HCT116 (cell line): ENCODE measurements around the gene PROM2. TPM values are rescaled to one million over a fixed set of nuclear protein-coding genes. Genes with fewer than 3 reads are reported as not detected.

ENCODE experiments used
- ATAC-seq: fragments of 200-7000 bp; cut with Tn5 transposase; 2 replicates; pipeline ENCODE4 v1.9.1; 2020; ENCODE audit warnings: mild to moderate bottlenecking, moderate library complexity
- BruUV-seq: library from RNA; stranded (reverse); fragments of 400-500 nt; replicated peaks from 2 replicates; lab custom pipeline; 2021; lab: Mats Ljungman, UMichigan
- CTCF ChIA-PET: fragments of 300-600 bp; sonication (Branson Sonifier 250); formaldehyde crosslinking; loops from one replicate; lab custom pipeline; 2021; ENCODE audit warnings: antibody characterized with exemption; lab: Charles Lee
- POLR2A ChIA-PET: fragments of 300-600, 350-600 bp; sonication (Branson Sonifier 250); formaldehyde crosslinking; loops from one replicate; lab custom pipeline; 2021; ENCODE audit warnings: antibody characterized with exemption; lab: Charles Lee
- RAD21 ChIA-PET, 2 experiments: fragments of 300-600 bp; sonication (Branson Sonifier 250); formaldehyde crosslinking; loops; one replicate each; lab custom pipeline; 2023; ENCODE audit warnings: low total read pairs in 2 of 2; ENCODE audit not compliant: uncharacterized antibody in 2 of 2, unreplicated experiment in 2 of 2, low non-redundant PET in 1 of 2; lab: Charles Lee
- DNase-seq: peaks from one replicate; pipeline ENCODE4 v3.0.0-alpha.2; 2010; ENCODE audit warnings: low read depth, low spot score
- H2AFZ ChIP-seq: fragments of 200-600 bp; shearing (Covaris generic), sonication (generic); 2 replicates; pipeline ENCODE4 v1.6.1; 2017; ENCODE audit warnings: low read depth, mixed run types, mixed read lengths, antibody characterized with exemption, low read length; ENCODE audit not compliant: poor library complexity, severe bottlenecking
- H3K27ac ChIP-seq: 2 replicates; pipeline ENCODE4 v1.5.1; 2012; ENCODE audit warnings: low read depth, low read length
- H3K27me3 ChIP-seq: fragments of 200-600 bp; sonication (generic); 2 replicates; pipeline ENCODE4 v1.6.1; 2016; ENCODE audit warnings: mixed run types, low read length, mixed read lengths; ENCODE audit not compliant: insufficient read depth
- H3K36me3 ChIP-seq, 2 experiments: fragments of 200-500 bp in 1 of 2; fragments of 200-600 bp in 1 of 2; sonication (Bioruptor generic) in 1 of 2; sonication (generic) in 1 of 2; 2 replicates each; pipeline versions ENCODE4 v1.5.1 to v1.6.1; 2014 to 2016; ENCODE audit warnings: low read length in 2 of 2, inconsistent platforms in 1 of 2, mixed read lengths in 1 of 2, mixed run types in 1 of 2; ENCODE audit not compliant: insufficient read depth in 2 of 2, control insufficient read depth in 1 of 2
- H3K4me1 ChIP-seq, 2 experiments: fragments of 200-600 bp in 1 of 2; sonication (generic) in 1 of 2; 2 replicates each; pipeline versions ENCODE4 v1.5.1 to v1.6.1; 2012 to 2017; ENCODE audit warnings: low read length in 2 of 2, inconsistent platforms in 1 of 2, mild to moderate bottlenecking in 1 of 2, mixed read lengths in 1 of 2, mixed run types in 1 of 2, moderate library complexity in 1 of 2; ENCODE audit not compliant: insufficient read depth in 2 of 2, control insufficient read depth in 1 of 2
- H3K4me2 ChIP-seq: fragments of 200-600 bp; sonication (generic); 2 replicates; pipeline ENCODE4 v1.6.1; 2017; ENCODE audit warnings: mixed run types, low read length, mixed read lengths
- H3K4me3 ChIP-seq, 2 experiments: fragments of 200-600 bp in 1 of 2; sonication (generic) in 1 of 2; replicated peaks in 1 of 2; 2 replicates each; pipeline ENCODE4 v1.5.1; 2011 to 2016; ENCODE audit warnings: low read length in 2 of 2, control low read depth in 1 of 2, low read depth in 1 of 2, mild to moderate bottlenecking in 1 of 2, mixed read lengths in 1 of 2, mixed run types in 1 of 2
- H3K79me2 ChIP-seq: fragments of 200-600 bp; sonication (generic); 2 replicates; pipeline ENCODE4 v1.6.1; 2017; ENCODE audit warnings: mild to moderate bottlenecking, mixed run types, low read length, moderate library complexity, mixed read lengths; ENCODE audit not compliant: insufficient read depth
- H3K9ac ChIP-seq: fragments of 200-600 bp; sonication (generic); 2 replicates; pipeline ENCODE4 v1.6.1; 2016; ENCODE audit warnings: low read length, mixed read lengths
- H3K9me2 ChIP-seq: fragments of 200-600 bp; sonication (generic), shearing (Covaris generic); 2 replicates; pipeline ENCODE4 v1.6.1; 2017; ENCODE audit warnings: mixed run types, mild to moderate bottlenecking, moderate library complexity; ENCODE audit not compliant: insufficient read depth
- H3K9me3 ChIP-seq, 2 experiments: fragments of 200-500 bp in 1 of 2; fragments of 200-600 bp in 1 of 2; sonication (Bioruptor generic) in 1 of 2; sonication (generic) in 1 of 2; 2 replicates each; pipeline ENCODE4 v1.6.1; 2014 to 2017; ENCODE audit warnings: low read length in 2 of 2, mixed read lengths in 2 of 2, inconsistent platforms in 1 of 2, low read depth in 1 of 2, mild to moderate bottlenecking in 1 of 2, mixed run types in 1 of 2, moderate library complexity in 1 of 2; ENCODE audit not compliant: control insufficient read depth in 1 of 2, insufficient read depth in 1 of 2
- H4K20me1 ChIP-seq: fragments of 200-600 bp; sonication (generic), shearing (Covaris generic); 2 replicates; pipeline ENCODE4 v1.6.1; 2017; ENCODE audit warnings: mixed run types, mild to moderate bottlenecking, moderate library complexity; ENCODE audit not compliant: insufficient read depth
- ATF3 ChIP-seq: IDR thresholded peaks from 2 replicates; pipeline ENCODE4 v1.6.1; 2012
- CTCF ChIP-seq, 3 experiments: fragments of 200-600 bp in 1 of 3; sonication (generic) in 1 of 3; IDR thresholded peaks in 2 of 3; conservative IDR thresholded peaks in 1 of 3; 2 replicates each; pipeline ENCODE4 v1.5.1; 2012 to 2017; ENCODE audit warnings: low read depth in 2 of 3, low read length in 2 of 3, antibody characterized with exemption in 1 of 3, borderline replicate concordance in 1 of 3, control low read depth in 1 of 3, mild to moderate bottlenecking in 1 of 3, mixed read lengths in 1 of 3, mixed run types in 1 of 3, moderate library complexity in 1 of 3; ENCODE audit not compliant: insufficient read depth in 1 of 3
- EGR1 ChIP-seq: IDR thresholded peaks from 2 replicates; pipeline ENCODE4 v1.6.1; 2012; ENCODE audit warnings: low read depth
- EZH2phosphoT487 ChIP-seq: fragments of 200-600 bp; IDR thresholded peaks from 2 replicates; pipeline ENCODE4 v1.6.1; 2018; ENCODE audit warnings: antibody characterized with exemption, borderline replicate concordance
- FOSL1 ChIP-seq: IDR thresholded peaks from 2 replicates; pipeline ENCODE4 v1.6.1; 2012; ENCODE audit warnings: low read depth
- JUND ChIP-seq: IDR thresholded peaks from 2 replicates; pipeline ENCODE4 v1.6.1; 2012
- MAX ChIP-seq: IDR thresholded peaks from 2 replicates; pipeline ENCODE4 v1.6.1; 2012
- POLR2A ChIP-seq: IDR thresholded peaks from 2 replicates; pipeline ENCODE4 v1.7.0; 2011; ENCODE audit warnings: borderline replicate concordance; ENCODE audit not compliant: insufficient read depth, insufficient read length; ENCODE audit errors: extremely low read depth
- REST ChIP-seq: IDR thresholded peaks from 2 replicates; pipeline ENCODE4 v1.6.1; 2012; ENCODE audit warnings: low read depth
- SP1 ChIP-seq: IDR thresholded peaks from 2 replicates; pipeline ENCODE4 v1.6.1; 2012; ENCODE audit warnings: low read depth
- YY1 ChIP-seq: IDR thresholded peaks from 2 replicates; pipeline ENCODE4 v1.6.1; 2011; ENCODE audit warnings: low read length, low read depth, moderate library complexity, mild to moderate bottlenecking; ENCODE audit not compliant: insufficient replicate concordance; ENCODE audit errors: extremely low read depth
- ZBTB33 ChIP-seq: IDR thresholded peaks from 2 replicates; pipeline ENCODE4 v1.6.1; 2011; ENCODE audit warnings: mild to moderate bottlenecking, low read length, moderate library complexity; ENCODE audit not compliant: insufficient replicate concordance; ENCODE audit errors: extremely low read depth
- ZFX ChIP-seq: fragments of 450-650 bp; IDR thresholded peaks from 2 replicates; pipeline ENCODE4 v1.6.1; 2017
- intact Hi-C: fragments of 100-400 bp; cut with micrococcal nuclease; formaldehyde crosslinking; loops from 2 replicates; pipeline ENCODE4 v1.10.0; 2022
- total RNA-seq: library from RNA; stranded (reverse); gene quantifications from one replicate; pipeline ENCODE4 v1.2.1, GENCODE V29; 2021; ENCODE audit not compliant: unreplicated experiment

The PROM2 gene
- total RNA-seq, 1 experiment from 2014 or later = 11.9 TPM

- no TSS peak for BruUV-seq
- Histone ChIP-seq H3K9me3 (no peaks in the 10 kb centered on the region), H3K27ac (no peak overlapping the region), H4K20me1 (no peaks in the 10 kb centered on the region), H3K79me2 (no peaks in the 10 kb centered on the region), H3K4me1 (no peaks in the 10 kb centered on the region), H3K36me3 (no peaks in the 10 kb centered on the region), H3K27me3 (no peaks in the 10 kb centered on the region), H3K9ac (no peak overlapping the region), H3K4me2 (no peak overlapping the region), H3K9me2 (no peaks in the 10 kb centered on the region), H2AFZ (no peak overlapping the region), H3K4me3 (no peak overlapping the region)
- CTCF ChIA-PET = no interaction called here
- RAD21 ChIA-PET = no interaction called here
- no peak for DNase-seq
- no peak for TF ChIP-seq YY1
- TF ChIP-seq ATF3 = no peak
- no peak for TF ChIP-seq ZBTB33
- TF ChIP-seq EZH2phosphoT487 = no peak
- no peak for TF ChIP-seq POLR2A
- TF ChIP-seq JUND = no peak
- no peak for TF ChIP-seq SP1
- no peak for TF ChIP-seq REST
- TF ChIP-seq CTCF (IDR thresholded peaks at IDR 0.05 in 2 of 3, conservative IDR thresholded peaks at IDR 0.05 in 1 of 3; ENCODE audit: borderline replicate concordance in 1 of 3, insufficient read depth in 1 of 3, low read depth in 2 of 3, low read length in 2 of 3) = no peak
- no peak for TF ChIP-seq EGR1
- no peak for TF ChIP-seq MAX
- TF ChIP-seq FOSL1 = no peak
- no peak for TF ChIP-seq ZFX
- ATAC-seq = no peak
- intact Hi-C loops = no loop called here
- POLR2A ChIA-PET = no interaction called here
Observed at GRCh38 chr2:95284886-95285541, 10.8 kb downstream of the PROM2 start.
